Activated naive CD4-positive, alpha-beta T cell treated with anti-CD3 and anti-CD28 coated beads, Interleukin-2, amount 50 U/mL, for 16 hours (primary cell): Measurements from ENCODE around the gene KCND3.

Source experiments
- DNase-seq: peaks from one replicate; pipeline ENCODE4 v3.0.0-alpha.2; 2020

The KCND3 gene

GRCh38 chr1:111989531-111990025 is at the start of gene KCND3:
KCND3 (minus strand) TSS chr1:111989668.
- no peak for DNase-seq

GRCh38 chr1:112034277-112034676 is 44.8 kb upstream of the KCND3 start:
- no peak for DNase-seq

- DNase-seq: no peak
Measured at GRCh38 chr1:112033439-112034120, 44.1 kb upstream of the KCND3 start.

GRCh38 chr1:112030157-112030556 is 40.7 kb upstream of the KCND3 start:
- DNase-seq: no peak

- no peak for DNase-seq
Measured at GRCh38 chr1:112027696-112028095, 38.2 kb upstream of the KCND3 start.

GRCh38 chr1:112026501-112026900 is 37.0 kb upstream of the KCND3 start:
- DNase-seq: no peak

- no peak for DNase-seq
Measured at GRCh38 chr1:112026016-112026415, 36.5 kb upstream of the KCND3 start.

- DNase-seq: no peak
Measured at GRCh38 chr1:112021263-112021662, 31.8 kb upstream of the KCND3 start.

GRCh38 chr1:112017183-112017582 is 27.7 kb upstream of the KCND3 start:
- DNase-seq: no peak

- DNase-seq: no peak
Measured at GRCh38 chr1:112012823-112013222, 23.4 kb upstream of the KCND3 start.

- no peak for DNase-seq
Measured at GRCh38 chr1:112011202-112011601, 21.7 kb upstream of the KCND3 start.

GRCh38 chr1:112007169-112007568 is 17.7 kb upstream of the KCND3 start:
- DNase-seq: no peak

GRCh38 chr1:112006416-112007025 is 17.1 kb upstream of the KCND3 start:
- no peak for DNase-seq

GRCh38 chr1:112004076-112004475 is 14.6 kb upstream of the KCND3 start:
- DNase-seq: no peak

- DNase-seq: no peak
Measured at GRCh38 chr1:112002514-112002913, 13.0 kb upstream of the KCND3 start.

GRCh38 chr1:112001436-112001835 is 12.0 kb upstream of the KCND3 start:
- no peak for DNase-seq

GRCh38 chr1:112000048-112000447 is 10.6 kb upstream of the KCND3 start:
- DNase-seq: no peak

- DNase-seq: no peak
Measured at GRCh38 chr1:111998332-111998731, 8.9 kb upstream of the KCND3 start.

GRCh38 chr1:111992476-111992875 is 3.0 kb upstream of the KCND3 start:
- no peak for DNase-seq

GRCh38 chr1:111990878-111991718 is 1.6 kb upstream of the KCND3 start:
- DNase-seq: no peak

GRCh38 chr1:111990026-111990877 is 784 bp upstream of the KCND3 start:
- peak; percentile 14 for DNase-seq

GRCh38 chr1:111988743-111989453 is 570 bp downstream of the KCND3 start:
- no peak for DNase-seq
